Activated CD4-positive, alpha-beta T cell treated with anti-CD3 and anti-CD28 coated beads, Interleukin-2, amount 50 U/mL, for 48 hours (primary cell): Measurements from ENCODE around the gene SELENOK.
"Not testable (repeated sequence)": the region's sequence is repeated elsewhere in the genome, so short reads cannot be mapped to it uniquely, and the experiment has no call there.

Source experiments
- DNase-seq, 2 experiments: peaks; one replicate each; pipeline ENCODE4 v3.0.0-alpha.2; 2020

SELENOK gene

GRCh38 chr3:53891497-53892285, at the start of gene SELENOK:
Gene SELENOK, minus strand, starts transcription at chr3:53891859.
- DNase-seq = peak; percentile 94 to 97

GRCh38 chr3:53941184-53941583, 49.5 kb upstream of the SELENOK start:
- DNase-seq = no peak

- no peak for DNase-seq
These were observed 49.0 kb upstream of the SELENOK start for GRCh38 chr3:53940623-53941022.

GRCh38 chr3:53939813-53940212, 48.2 kb upstream of the SELENOK start:
- no peak for DNase-seq

- no peak for DNase-seq
These were observed 47.5 kb upstream of the SELENOK start for GRCh38 chr3:53939086-53939582.

- peak; percentile 15 to 34 for DNase-seq
These were observed 47.0 kb upstream of the SELENOK start for GRCh38 chr3:53938645-53939044.

GRCh38 chr3:53936347-53936746, 44.7 kb upstream of the SELENOK start:
- no peak for DNase-seq

GRCh38 chr3:53935283-53935901, 43.7 kb upstream of the SELENOK start:
- no peak for DNase-seq

GRCh38 chr3:53927208-53927872, 35.7 kb upstream of the SELENOK start:
- DNase-seq = not testable (repeated sequence)

- no peak for DNase-seq
These were observed 29.6 kb upstream of the SELENOK start for GRCh38 chr3:53921296-53921695.

- DNase-seq = no peak
These were observed 28.1 kb upstream of the SELENOK start for GRCh38 chr3:53919741-53920140.

GRCh38 chr3:53913401-53913800, 21.7 kb upstream of the SELENOK start:
- no peak for DNase-seq

- DNase-seq = no peak
These were observed 11.1 kb upstream of the SELENOK start for GRCh38 chr3:53902711-53903110.

GRCh38 chr3:53902067-53902466, 10.4 kb upstream of the SELENOK start:
- DNase-seq = no peak

- DNase-seq = no peak
These were observed 9.1 kb upstream of the SELENOK start for GRCh38 chr3:53900666-53901331.

- no peak for DNase-seq
These were observed 8.1 kb upstream of the SELENOK start for GRCh38 chr3:53899750-53900149.

- DNase-seq = no peak
These were observed 603 bp upstream of the SELENOK start for GRCh38 chr3:53892286-53892637.

GRCh38 chr3:53890726-53891475, 758 bp downstream of the SELENOK start:
- DNase-seq = peak; percentile 26 to 48

- no peak for DNase-seq
These were observed 3.4 kb downstream of the SELENOK start for GRCh38 chr3:53888232-53888631.

- no peak for DNase-seq
These were observed 4.2 kb downstream of the SELENOK start for GRCh38 chr3:53887446-53887845.

GRCh38 chr3:53885239-53885638, 6.4 kb downstream of the SELENOK start:
- DNase-seq = no peak

- no peak for DNase-seq
These were observed 7.0 kb downstream of the SELENOK start for GRCh38 chr3:53884623-53885022.

- no peak for DNase-seq
These were observed 8.7 kb downstream of the SELENOK start for GRCh38 chr3:53883008-53883407.
